HepG2 (cell line): Measurements from ENCODE around the gene MYL11. TPM values are rescaled to one million over a fixed set of nuclear protein-coding genes. Genes with fewer than 3 reads are reported as not detected.

Experiments
- DRAP1 ChIP-seq: IDR thresholded peaks from 2 replicates; pipeline ENCODE4 v1.6.1; 2016; ENCODE audit warnings: missing genetic modification reagents, missing compliant biosample characterization
- MNT ChIP-seq: fragments of 450-650 bp; IDR thresholded peaks from 2 replicates; pipeline ENCODE4 v1.6.1; 2016
- MXI1 ChIP-seq: IDR thresholded peaks from 3 replicates; pipeline ENCODE4 v1.6.1; 2012; ENCODE audit warnings: low read depth, low read length, inconsistent platforms, borderline replicate concordance
- UBTF ChIP-seq: sonication (generic); formaldehyde crosslinking; IDR thresholded peaks from 2 replicates; pipeline ENCODE4 v1.4.0; 2020; ENCODE audit warnings: mild to moderate bottlenecking, missing genetic modification reagents
- ZFY ChIP-seq: sonication (generic); formaldehyde crosslinking; IDR thresholded peaks from 2 replicates; pipeline ENCODE4 v1.4.0; 2020; ENCODE audit warnings: missing genetic modification reagents
- ZNF430 ChIP-seq: sonication (generic); formaldehyde crosslinking; IDR thresholded peaks from 2 replicates; pipeline ENCODE4 v1.9.0; 2021; ENCODE audit warnings: mild to moderate bottlenecking, missing genetic modification reagents
- ZNF740 ChIP-seq: sonication (generic); formaldehyde crosslinking; IDR thresholded peaks from 2 replicates; pipeline ENCODE4 v1.4.0; 2020; ENCODE audit warnings: missing genetic modification reagents
- polyA plus RNA-seq, 8 experiments: library from polyadenylated mRNA; depleted of rRNA in 3 of 8; stranded (reverse) in 7 of 8; unstranded in 1 of 8; fragments of >200 nt; fragmentation: Illumina TruSeq in 4 of 8; extraction: Trizol in 4 of 8; gene quantifications; 2 replicates each; pipeline versions ENCODE4 v1.2.1 to v1.2.3, GENCODE V29; 2011 to 2016; ENCODE audit warnings: low read depth in 4 of 8, missing spikeins in 1 of 8, mixed read lengths in 1 of 8; ENCODE audit not compliant: insufficient read depth in 1 of 8
- total RNA-seq, 5 experiments: library from RNA; depleted of rRNA; stranded (reverse); fragments of >200 nt; fragmentation: Illumina TruSeq; extraction: Trizol; gene quantifications; 2 replicates each; pipeline ENCODE4 v1.2.3, GENCODE V29; 2016; ENCODE audit warnings: low read depth in 1 of 5

Gene MYL11
- total and polyA plus RNA-seq, 2 of the 13 experiments (the other 11 are each of a cell fraction or from before 2014, with no cell fraction given): not detected

- peak; percentile 74 for TF ChIP-seq MNT
- TF ChIP-seq DRAP1 (CRISPR knock-in tag): peak; percentile 71; the same call in 1 of the 2 replicates
- peak; percentile 70 for TF ChIP-seq ZFY (CRISPR knock-in tag)
- peak; percentile 73; the same call in 1 of the 2 replicates for TF ChIP-seq UBTF (CRISPR knock-in tag)
- TF ChIP-seq ZNF740 (CRISPR knock-in tag): peak; percentile 77; the same call in 1 of the 2 replicates
- TF ChIP-seq MXI1: peak; percentile 5; the same call in 1 of the 3 replicates
- peak; percentile 44; the same call in 1 of the 2 replicates for TF ChIP-seq ZNF430
These were observed 40.1 kb upstream of the MYL11 start (continued) for GRCh38 chr16:30334473-30334989.
